ENCODE measurements around the gene SPEN. TPM values are rescaled to one million over a fixed set of nuclear protein-coding genes. Genes with fewer than 3 reads are reported as not detected.

SPEN gene
- total RNA-seq, 1 experiment from 2014 or later: 70.3 TPM

- peaks cover 53% of the 10 kb centered on the region for H3K36me3 ChIP-seq (ENCODE audit: insufficient read depth, low read length, poor library complexity, severe bottlenecking)
- no peak overlapping the region for H3K4me3 ChIP-seq (ENCODE audit: low read depth, low read length, poor library complexity, severe bottlenecking)
- POLR2A ChIA-PET (ENCODE audit: low non-redundant PET): no interaction called here
- H3K27me3 ChIP-seq (replicated peaks; ENCODE audit: insufficient read depth, low read depth, low read length, poor library complexity): no peaks in the 10 kb centered on the region
- TF ChIP-seq CTCF (conservative IDR thresholded peaks at IDR 0.05; ENCODE audit: low read depth, low read length) (no peak), EZH2 (IDR thresholded peaks at IDR 0.05; ENCODE audit: borderline replicate concordance, low read depth, low read length, poor library complexity, severe bottlenecking) (no peak)
- no TSS peak for BruUV-seq (replicated peaks)
- intact Hi-C loops (cut with micrococcal nuclease; ENCODE audit: unreplicated experiment): loop anchor here (5.0 kb wide), 1 partner anchor 144 kb away; no protein-coding TSS in a partner anchor
- no peak for DNase-seq (ENCODE audit: low spot score)
- no peaks in the 10 kb centered on the region for H3K9me3 ChIP-seq (ENCODE audit: low read depth, low read length, poor library complexity, severe bottlenecking)
- CTCF ChIA-PET: no interaction called here
- no peak overlapping the region for H3K27ac ChIP-seq (ENCODE audit: low read depth, low read length, poor library complexity, severe bottlenecking)
- H3K4me1 ChIP-seq (ENCODE audit: insufficient read depth, low read length, poor library complexity, severe bottlenecking): peaks cover 33% of the 10 kb centered on the region
Measured at GRCh38 chr1:15946571-15947381, 99.3 kb downstream of the SPEN start.

GRCh38 chr1:15947382-15948090 is 100.0 kb downstream of the SPEN start:
- POLR2A ChIA-PET (ENCODE audit: low non-redundant PET): no interaction called here
- Histone ChIP-seq H3K9me3 (ENCODE audit: low read depth, low read length, poor library complexity, severe bottlenecking) (no peaks in the 10 kb centered on the region), H3K27ac (ENCODE audit: low read depth, low read length, poor library complexity, severe bottlenecking) (no peak overlapping the region), H3K27me3 (replicated peaks; ENCODE audit: insufficient read depth, low read depth, low read length, poor library complexity) (no peaks in the 10 kb centered on the region), H3K4me1 (ENCODE audit: insufficient read depth, low read length, poor library complexity, severe bottlenecking) (peaks cover 41% of the 10 kb centered on the region), H3K36me3 (ENCODE audit: insufficient read depth, low read length, poor library complexity, severe bottlenecking) (peaks cover 45% of the 10 kb centered on the region), H3K4me3 (ENCODE audit: low read depth, low read length, poor library complexity, severe bottlenecking) (no peak overlapping the region)
- no peak for DNase-seq (ENCODE audit: low spot score)
- no TSS peak for BruUV-seq (replicated peaks)
- TF ChIP-seq EZH2 (IDR thresholded peaks at IDR 0.05; ENCODE audit: borderline replicate concordance, low read depth, low read length, poor library complexity, severe bottlenecking) (no peak), CTCF (conservative IDR thresholded peaks at IDR 0.05; ENCODE audit: low read depth, low read length) (no peak)
- CTCF ChIA-PET: no interaction called here
- intact Hi-C loops (cut with micrococcal nuclease; ENCODE audit: unreplicated experiment): loop anchor here (5.0 kb wide), 1 partner anchor 145 kb away; no protein-coding TSS in a partner anchor

- ChIA-PET POLR2A (ENCODE audit: low non-redundant PET) (no interaction called here), CTCF (no interaction called here)
- Histone ChIP-seq H3K27me3 (replicated peaks; ENCODE audit: insufficient read depth, low read depth, low read length, poor library complexity) (no peaks in the 10 kb centered on the region), H3K9me3 (ENCODE audit: low read depth, low read length, poor library complexity, severe bottlenecking) (no peaks in the 10 kb centered on the region), H3K4me3 (ENCODE audit: low read depth, low read length, poor library complexity, severe bottlenecking) (no peak overlapping the region), H3K36me3 (ENCODE audit: insufficient read depth, low read length, poor library complexity, severe bottlenecking) (peaks cover 39% of the 10 kb centered on the region), H3K4me1 (ENCODE audit: insufficient read depth, low read length, poor library complexity, severe bottlenecking) (peaks cover 47% of the 10 kb centered on the region), H3K27ac (ENCODE audit: low read depth, low read length, poor library complexity, severe bottlenecking) (peak overlapping the region; percentile 57)
- TF ChIP-seq EZH2 (IDR thresholded peaks at IDR 0.05; ENCODE audit: borderline replicate concordance, low read depth, low read length, poor library complexity, severe bottlenecking) (no peak), CTCF (conservative IDR thresholded peaks at IDR 0.05; ENCODE audit: low read depth, low read length) (no peak)
- DNase-seq (ENCODE audit: low spot score): no peak
- no TSS peak for BruUV-seq (replicated peaks)
- intact Hi-C loops (cut with micrococcal nuclease; ENCODE audit: unreplicated experiment): loop anchor here (5.0 kb wide), 1 partner anchor 146 kb away; no protein-coding TSS in a partner anchor
Measured at GRCh38 chr1:15948091-15948591, 100.6 kb downstream of the SPEN start.
